NK-92 treated with Interleukin-12 subunit alpha and Interleukin-12 subunit beta, amount 100 ng/mL, for 24 hours (cell line): ENCODE data around the gene KIF23.

Experiments used
- DNase-seq: peaks from one replicate; lab custom pipeline; 2025; lab: John Stamatoyannopoulos, UW

Gene KIF23

GRCh38 chr15:69394556-69395282, 19.4 kb upstream of the KIF23 start:
- DNase-seq: peak; percentile 70

GRCh38 chr15:69395460-69395859, 18.7 kb upstream of the KIF23 start:
- DNase-seq: no peak

- no peak for DNase-seq
Observed at GRCh38 chr15:69395991-69396390, 18.2 kb upstream of the KIF23 start.

DNA sequence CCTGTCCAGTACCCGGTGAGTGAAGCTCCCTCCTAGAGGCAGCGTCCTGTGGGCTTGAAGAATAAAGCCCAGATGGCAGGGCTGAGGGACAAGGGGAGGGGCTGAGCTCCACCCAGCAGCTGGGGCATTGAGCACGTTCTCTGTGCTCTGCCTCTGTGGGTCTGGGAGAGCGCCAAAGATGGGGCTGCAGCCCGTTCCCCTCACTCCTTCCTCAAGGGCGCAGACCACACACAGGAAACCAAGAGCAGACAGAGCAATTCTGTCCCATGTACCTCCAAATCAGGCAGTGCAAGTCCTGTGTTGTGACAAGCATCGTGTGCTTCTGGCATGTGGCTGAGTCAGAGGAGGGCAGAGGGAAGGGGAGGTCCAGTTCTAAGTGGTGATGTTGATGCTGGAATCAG, 15.7 kb upstream of the KIF23 start:
- DNase-seq: no peak

DNA sequence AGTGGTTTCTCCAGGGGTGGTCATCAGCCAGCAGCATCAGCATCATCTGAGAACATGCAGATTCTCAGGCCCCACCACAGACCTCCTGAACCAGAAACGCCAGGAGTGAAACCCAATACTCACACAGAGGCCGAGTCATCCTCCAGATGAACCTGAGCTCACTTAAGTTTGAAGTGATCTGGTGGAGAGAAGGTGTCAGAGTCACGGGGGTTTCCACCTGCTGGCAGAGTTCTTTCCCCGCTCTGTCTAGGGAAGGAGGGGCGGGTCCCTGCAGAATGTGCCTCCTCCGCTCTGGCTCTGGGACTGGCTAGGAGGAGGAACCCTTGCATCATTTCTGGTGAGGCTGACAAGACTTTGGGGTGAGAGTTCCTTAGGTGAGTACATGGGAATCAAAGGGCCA, 13.3 kb upstream of the KIF23 start:
- DNase-seq: no peak

GRCh38 chr15:69402816-69403215, 11.3 kb upstream of the KIF23 start:
- no peak for DNase-seq

- no peak for DNase-seq
Observed at GRCh38 chr15:69403594-69403993, 10.6 kb upstream of the KIF23 start.

- DNase-seq: no peak
Observed at GRCh38 chr15:69405110-69405509, 9.0 kb upstream of the KIF23 start.

DNA sequence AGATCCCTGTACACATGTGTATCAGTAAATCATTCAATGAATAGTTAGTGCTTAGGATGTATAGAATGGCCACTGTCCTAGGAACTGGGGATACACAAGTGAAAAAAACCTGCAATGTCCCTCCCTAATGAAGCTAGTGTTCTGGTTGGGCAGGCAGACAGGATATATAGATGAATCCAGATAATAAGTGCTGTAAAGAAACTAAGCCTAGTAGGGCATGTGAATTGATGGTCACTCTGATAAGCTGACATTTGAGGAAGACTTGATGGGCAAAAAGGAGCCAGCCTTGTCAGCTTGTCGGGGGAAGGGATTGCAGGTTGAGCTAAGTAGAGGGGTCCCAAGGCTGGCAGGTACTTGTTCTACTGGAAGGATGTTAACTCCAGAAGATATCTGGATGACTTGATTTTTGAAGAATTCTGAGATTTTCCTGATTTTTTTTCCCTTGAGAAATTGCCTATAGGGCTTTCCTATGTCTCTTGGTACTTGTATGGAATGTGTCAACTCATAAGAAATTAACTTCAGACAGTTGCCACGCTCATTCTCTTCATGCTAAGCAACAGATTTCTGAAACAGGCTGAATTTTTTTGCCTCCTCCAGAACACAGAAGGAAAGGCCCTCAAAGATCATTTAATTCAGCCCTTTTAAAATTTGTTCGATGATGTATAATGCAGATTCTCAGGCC, 6.3 kb upstream of the KIF23 start:
- DNase-seq: no peak

DNA sequence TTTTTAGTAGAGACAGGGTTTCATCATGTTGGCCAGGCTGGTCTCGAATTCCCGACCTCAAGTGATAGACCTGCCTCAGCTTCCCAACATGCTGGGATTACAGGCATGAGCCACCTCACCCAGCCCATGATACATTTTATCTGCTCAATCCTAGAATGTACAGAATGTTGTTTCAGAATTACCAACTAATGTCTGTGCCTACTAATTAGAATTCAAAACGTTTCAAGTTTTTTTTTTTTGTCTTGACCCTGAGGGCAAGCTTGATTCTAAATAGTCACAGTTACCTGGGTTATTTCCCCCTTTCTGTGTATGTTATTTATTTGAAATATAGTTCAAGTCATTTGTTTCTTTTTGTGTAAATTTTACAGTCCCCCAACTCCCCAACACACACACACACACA, 5.3 kb upstream of the KIF23 start:
- DNase-seq: no peak

DNA sequence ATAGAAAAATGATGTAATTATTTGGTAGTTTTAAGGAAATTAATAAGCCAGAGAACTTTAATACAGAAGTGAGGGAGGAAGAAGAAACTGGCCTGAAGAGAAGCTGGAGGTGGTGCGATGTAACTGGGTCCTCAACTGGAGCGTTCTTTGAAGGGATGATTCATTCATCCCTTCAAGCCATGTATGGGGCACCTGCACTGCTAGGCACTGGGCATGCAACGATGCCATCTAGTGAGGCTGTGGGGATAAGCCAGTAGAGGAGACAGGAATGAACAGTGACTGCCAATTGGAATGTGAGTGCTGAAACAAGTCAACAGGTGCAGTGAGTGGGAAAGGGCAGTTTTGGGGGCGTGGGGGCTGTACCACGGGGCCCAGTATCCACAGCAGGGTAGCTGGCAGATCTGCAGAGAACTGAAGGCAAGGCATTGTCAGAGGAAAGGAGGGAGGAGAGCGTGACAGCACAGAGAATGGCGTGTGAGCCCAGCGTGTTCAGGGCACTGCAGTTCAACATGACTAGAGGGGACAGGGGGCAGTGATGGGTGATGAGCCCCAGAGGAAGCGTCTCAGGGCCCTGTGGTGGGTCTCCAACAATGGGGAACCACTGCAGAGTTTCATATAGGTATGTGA, 3.8 kb upstream of the KIF23 start:
- no peak for DNase-seq

DNA sequence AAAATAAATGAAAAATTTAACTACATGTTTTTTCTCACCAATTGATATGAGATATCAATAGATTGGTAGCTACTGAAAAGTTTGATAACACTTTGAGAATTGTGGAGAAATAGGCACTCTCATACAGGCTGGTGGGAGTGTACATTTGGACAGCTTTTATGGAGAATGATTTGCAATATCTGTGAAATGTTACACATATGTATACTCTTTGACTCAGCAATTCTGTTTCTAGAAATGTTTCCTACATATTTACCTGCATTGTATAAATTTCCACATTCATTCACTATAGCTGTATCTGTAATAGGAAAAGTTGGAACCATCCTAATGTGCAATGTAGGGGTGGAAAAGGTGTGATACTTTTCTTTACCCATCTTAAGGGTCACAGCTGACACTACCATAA, 1.9 kb upstream of the KIF23 start:
- no peak for DNase-seq

DNA sequence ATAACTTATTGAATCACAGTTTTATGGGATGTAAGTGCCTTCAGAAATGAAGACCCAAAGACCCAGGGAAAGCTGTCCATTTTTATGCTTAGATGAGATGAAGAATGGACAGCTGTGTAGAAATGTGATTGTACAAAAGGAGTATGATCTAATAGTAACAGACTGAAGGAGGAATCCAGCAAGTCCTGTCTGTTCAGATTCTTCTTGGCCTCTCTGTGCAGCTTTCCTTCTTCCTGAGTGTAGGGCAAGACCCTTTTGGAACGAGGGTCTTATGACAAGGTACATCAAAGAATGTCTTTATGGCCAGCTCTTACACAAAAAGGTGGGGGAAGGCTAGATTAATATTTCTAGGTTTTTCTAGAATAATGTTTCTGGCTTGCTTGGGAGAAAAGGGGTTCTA, 1.4 kb upstream of the KIF23 start:
- no peak for DNase-seq

DNA sequence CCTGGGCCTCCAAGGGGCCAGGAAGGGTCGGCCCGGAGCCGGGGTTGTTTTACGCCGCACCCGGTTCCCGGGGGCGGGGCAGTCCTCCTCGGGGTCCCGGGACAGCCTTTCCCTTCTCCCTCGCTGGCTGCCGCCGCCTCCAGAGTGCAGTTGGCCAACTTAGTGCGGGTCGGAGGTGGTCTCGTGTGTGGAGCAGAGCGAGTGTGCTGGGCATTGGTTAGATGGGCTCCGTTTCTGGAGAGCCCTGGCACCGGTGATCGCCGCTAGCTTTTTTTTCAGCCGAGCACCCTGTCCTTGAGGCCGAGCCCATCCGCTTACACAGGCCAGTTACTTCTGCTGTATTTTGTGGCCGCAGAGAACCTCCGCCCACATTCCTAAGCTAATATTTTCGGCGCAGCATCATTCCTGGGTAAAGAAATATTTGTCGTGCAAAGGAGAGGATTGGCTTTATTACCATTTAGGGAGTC, 585 bp downstream of the KIF23 start:
- DNase-seq: peak; percentile 27

GRCh38 chr15:69415381-69415780, 1.2 kb downstream of the KIF23 start:
- DNase-seq: no peak

GRCh38 chr15:69417581-69417980, 3.4 kb downstream of the KIF23 start:
- no peak for DNase-seq

- no peak for DNase-seq
Observed at GRCh38 chr15:69421498-69421897, 7.3 kb downstream of the KIF23 start.

- DNase-seq: no peak
Observed at GRCh38 chr15:69422336-69422895, 8.3 kb downstream of the KIF23 start.

GRCh38 chr15:69424001-69424400, 9.9 kb downstream of the KIF23 start:
- DNase-seq: no peak

- no peak for DNase-seq
Observed at GRCh38 chr15:69424748-69425413, 10.7 kb downstream of the KIF23 start.

DNA sequence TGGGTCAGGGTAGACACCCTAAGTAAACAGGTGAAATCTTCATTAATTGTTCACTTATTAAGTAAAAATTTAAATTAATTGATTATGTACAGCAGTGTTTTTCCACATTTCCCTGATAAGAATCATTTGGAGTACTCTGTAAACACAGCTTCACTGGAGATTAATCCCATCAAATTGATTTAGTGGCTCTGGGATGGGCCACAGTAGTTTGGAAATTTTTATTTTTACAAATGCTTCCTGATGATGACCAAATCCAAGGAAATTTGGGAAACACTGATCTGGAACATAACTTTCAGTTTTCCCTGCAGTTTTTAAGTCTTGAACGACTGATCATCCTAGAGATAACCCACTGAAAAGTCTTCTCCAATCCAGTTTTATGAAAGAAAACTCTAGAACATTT, 19.7 kb downstream of the KIF23 start:
- no peak for DNase-seq

DNA sequence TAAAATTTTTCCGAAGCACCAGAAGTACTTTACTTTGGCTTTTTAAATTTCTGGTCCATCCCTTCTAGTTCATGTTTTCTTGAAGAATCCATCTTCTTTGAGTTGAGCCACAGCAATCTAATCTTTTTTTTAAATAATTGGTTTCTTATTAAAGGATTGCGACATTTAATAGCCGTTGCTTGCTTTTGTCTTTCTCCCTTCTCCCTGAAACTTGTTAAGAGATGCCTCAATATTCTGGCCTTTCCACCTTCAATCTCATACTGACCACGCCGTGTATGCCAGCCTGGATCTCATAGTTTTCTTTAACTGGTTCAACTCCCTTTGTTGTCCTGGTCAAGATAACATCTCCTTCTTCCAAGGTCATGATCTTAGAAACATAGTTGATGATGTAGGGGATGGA, 20.1 kb downstream of the KIF23 start:
- no peak for DNase-seq
